ENCODE data around the gene BORCS8. TPM values are rescaled to one million over a fixed set of nuclear protein-coding genes. Genes with fewer than 3 reads are reported as not detected.

Gene BORCS8
- total and polyA plus RNA-seq, 2 experiments from 2014 or later, result 9.7 to 23.1 TPM

GRCh38 chr19:19169236-19170052 lies 22.5 kb downstream of the BORCS8 start:
- no peak overlapping the region for H3K9ac ChIP-seq
- no peaks in the 10 kb centered on the region for H3F3A ChIP-seq (ENCODE audit: insufficient read depth)
- no peaks in the 10 kb centered on the region for H3K79me2 ChIP-seq (ENCODE audit: insufficient read depth)
- no peak for TF ChIP-seq EZH2phosphoT487 (IDR thresholded peaks at IDR 0.05; ENCODE audit: insufficient read depth, low read depth)
- TF ChIP-seq EZH2 (IDR thresholded peaks at IDR 0.05; ENCODE audit: insufficient read depth, poor library complexity, severe bottlenecking), result no peak
- no peak overlapping the region for H3K4me2 ChIP-seq (ENCODE audit: unreplicated experiment)
- H3K4me1 ChIP-seq (ENCODE audit: insufficient read depth), result no peaks in the 10 kb centered on the region
- DNase-seq, result no peak
- no peak overlapping the region for H2AFZ ChIP-seq
- H3K9me2 ChIP-seq (ENCODE audit: insufficient read depth), result no peaks in the 10 kb centered on the region
- H3K4me3 ChIP-seq, result no peak overlapping the region
- no peaks in the 10 kb centered on the region for H3K36me3 ChIP-seq (ENCODE audit: low read depth)
- H3K27ac ChIP-seq, result no peak overlapping the region
- no peaks in the 10 kb centered on the region for H4K20me1 ChIP-seq (ENCODE audit: insufficient read depth)
- H3K27me3 ChIP-seq (replicated peaks; ENCODE audit: insufficient read depth), result no peaks in the 10 kb centered on the region
- no peaks in the 10 kb centered on the region for H3K9me3 ChIP-seq (ENCODE audit: low read depth)
- in situ Hi-C loops (cut with MboI), result no loop called here
- 79 to 83% methylated on average over 9 of the region's 9 CpGs for WGBS, 2 experiments (ENCODE audit: low coverage in 1 of 2, low lambda C conversion rate in 2 of 2, missing lambda C conversion rate in 2 of 2)

- no peak overlapping the region for H3K27ac ChIP-seq
- no peaks in the 10 kb centered on the region for H4K20me1 ChIP-seq (ENCODE audit: insufficient read depth)
- no peak overlapping the region for H3K4me2 ChIP-seq (ENCODE audit: unreplicated experiment)
- no peaks in the 10 kb centered on the region for H3K36me3 ChIP-seq (ENCODE audit: low read depth)
- no peaks in the 10 kb centered on the region for H3F3A ChIP-seq (ENCODE audit: insufficient read depth)
- H3K4me1 ChIP-seq (ENCODE audit: insufficient read depth), result no peaks in the 10 kb centered on the region
- no peak overlapping the region for H3K9ac ChIP-seq
- H3K9me3 ChIP-seq (ENCODE audit: low read depth), result no peaks in the 10 kb centered on the region
- 93 to 97% methylated on average over 3 of the region's 3 CpGs for WGBS, 2 experiments (ENCODE audit: low coverage in 1 of 2, low lambda C conversion rate in 2 of 2, missing lambda C conversion rate in 2 of 2)
- no peak for DNase-seq
- no peak overlapping the region for H3K4me3 ChIP-seq
- TF ChIP-seq EZH2phosphoT487 (IDR thresholded peaks at IDR 0.05; ENCODE audit: insufficient read depth, low read depth) (no peak), EZH2 (IDR thresholded peaks at IDR 0.05; ENCODE audit: insufficient read depth, poor library complexity, severe bottlenecking) (no peak)
- no peaks in the 10 kb centered on the region for H3K9me2 ChIP-seq (ENCODE audit: insufficient read depth)
- H3K79me2 ChIP-seq (ENCODE audit: insufficient read depth), result no peaks in the 10 kb centered on the region
- no peak overlapping the region for H2AFZ ChIP-seq
- in situ Hi-C loops (cut with MboI), result no loop called here
- no peaks in the 10 kb centered on the region for H3K27me3 ChIP-seq (replicated peaks; ENCODE audit: insufficient read depth)
These were observed 24.3 kb downstream of the BORCS8 start for GRCh38 chr19:19167612-19168011.

GRCh38 chr19:19165396-19165795 lies 26.6 kb downstream of the BORCS8 start:
- in situ Hi-C loops (cut with MboI), result no loop called here
- Histone ChIP-seq H3K36me3 (ENCODE audit: low read depth) (no peaks in the 10 kb centered on the region), H3K4me1 (ENCODE audit: insufficient read depth) (no peaks in the 10 kb centered on the region), H3K9me2 (ENCODE audit: insufficient read depth) (no peaks in the 10 kb centered on the region), H3K4me3 (no peak overlapping the region), H3K79me2 (ENCODE audit: insufficient read depth) (no peaks in the 10 kb centered on the region), H3F3A (ENCODE audit: insufficient read depth) (no peaks in the 10 kb centered on the region), H3K27ac (no peak overlapping the region), H3K9ac (no peak overlapping the region), H4K20me1 (ENCODE audit: insufficient read depth) (no peaks in the 10 kb centered on the region), H3K4me2 (ENCODE audit: unreplicated experiment) (no peak overlapping the region), H2AFZ (no peak overlapping the region), H3K9me3 (ENCODE audit: low read depth) (no peaks in the 10 kb centered on the region), H3K27me3 (replicated peaks; ENCODE audit: insufficient read depth) (no peaks in the 10 kb centered on the region)
- TF ChIP-seq EZH2 (IDR thresholded peaks at IDR 0.05; ENCODE audit: insufficient read depth, poor library complexity, severe bottlenecking), result no peak
- TF ChIP-seq EZH2phosphoT487 (IDR thresholded peaks at IDR 0.05; ENCODE audit: insufficient read depth, low read depth), result no peak
- WGBS, 2 experiments (ENCODE audit: low coverage in 1 of 2, low lambda C conversion rate in 2 of 2, missing lambda C conversion rate in 2 of 2), result 100% methylated on average over 1 of the region's 1 CpG
- no peak for DNase-seq

GRCh38 chr19:19162495-19162894 lies 29.5 kb downstream of the BORCS8 start:
- no peaks in the 10 kb centered on the region for H3K36me3 ChIP-seq (ENCODE audit: low read depth)
- no peak overlapping the region for H3K27ac ChIP-seq
- no peaks in the 10 kb centered on the region for H3K4me1 ChIP-seq (ENCODE audit: insufficient read depth)
- H4K20me1 ChIP-seq (ENCODE audit: insufficient read depth), result no peaks in the 10 kb centered on the region
- in situ Hi-C loops (cut with MboI), result no loop called here
- DNase-seq, result no peak
- H3K9me2 ChIP-seq (ENCODE audit: insufficient read depth), result no peaks in the 10 kb centered on the region
- H3K4me3 ChIP-seq, result no peak overlapping the region
- no peak overlapping the region for H3K4me2 ChIP-seq (ENCODE audit: unreplicated experiment)
- TF ChIP-seq EZH2 (IDR thresholded peaks at IDR 0.05; ENCODE audit: insufficient read depth, poor library complexity, severe bottlenecking) (no peak), EZH2phosphoT487 (IDR thresholded peaks at IDR 0.05; ENCODE audit: insufficient read depth, low read depth) (no peak)
- WGBS, 2 experiments (ENCODE audit: low coverage in 1 of 2, low lambda C conversion rate in 2 of 2, missing lambda C conversion rate in 2 of 2), result 88 to 90% methylated on average over 7 of the region's 7 CpGs
- H3K79me2 ChIP-seq (ENCODE audit: insufficient read depth), result no peaks in the 10 kb centered on the region
- H3K9ac ChIP-seq, result no peak overlapping the region
- H3K27me3 ChIP-seq (replicated peaks; ENCODE audit: insufficient read depth), result no peaks in the 10 kb centered on the region
- no peak overlapping the region for H2AFZ ChIP-seq
- no peaks in the 10 kb centered on the region for H3K9me3 ChIP-seq (ENCODE audit: low read depth)
- no peaks in the 10 kb centered on the region for H3F3A ChIP-seq (ENCODE audit: insufficient read depth)

Data from GM23248 (cell line).